K562 (cell line): ENCODE results near the gene RASIP1. TPM values are rescaled to one million over a fixed set of nuclear protein-coding genes. Genes with fewer than 3 reads are reported as not detected.
A peak's percentile ranks its signal among the peaks of the same experiment; 100 is the strongest.

Experiments
- ARID1B ChIP-seq: fragments of 450-650 bp; IDR thresholded peaks from 2 replicates; pipeline ENCODE4 v1.6.1; 2016; ENCODE audit warnings: antibody characterized with exemption, mild to moderate bottlenecking, inconsistent platforms
- ATF1 ChIP-seq, 2 experiments: fragments of 450-650 bp in 1 of 2; IDR thresholded peaks; 2 replicates each; pipeline ENCODE4 v1.6.1; 2016; ENCODE audit warnings: missing compliant biosample characterization in 1 of 2, missing genetic modification characterization in 1 of 2
- DLX4 ChIP-seq: fragments of 250-450 bp; sonication (Bioruptor Pico); IDR thresholded peaks from 2 replicates; pipeline ENCODE4 v1.6.1; 2021; ENCODE audit warnings: mild to moderate bottlenecking
- ELF1 ChIP-seq: fragments of 200-800 bp; sonication (Bioruptor generic); IDR thresholded peaks from 2 replicates; pipeline ENCODE4 v1.6.1; 2016; ENCODE audit warnings: missing genetic modification characterization, missing compliant biosample characterization
- FOS ChIP-seq: IDR thresholded peaks from 3 replicates; pipeline ENCODE4 v1.6.1; 2011; ENCODE audit not compliant: insufficient read length; ENCODE audit errors: extremely low read depth
- FOXA1 ChIP-seq: fragments of 450-650 bp; IDR thresholded peaks from 2 replicates; pipeline ENCODE4 v1.6.1; 2016; ENCODE audit warnings: mild to moderate bottlenecking, borderline replicate concordance
- FOXK1 ChIP-seq: sonication (generic); formaldehyde crosslinking; IDR thresholded peaks from 2 replicates; pipeline ENCODE4 v1.8.0; 2022; ENCODE audit warnings: missing genetic modification reagents, mild to moderate bottlenecking, borderline replicate concordance
- FOXM1 ChIP-seq, 2 experiments: fragments of 450-650 bp in 1 of 2; sonication (generic) in 1 of 2; formaldehyde crosslinking in 1 of 2; IDR thresholded peaks; 2 replicates each; pipeline versions ENCODE4 v1.6.1 to v1.9.0; 2017 to 2022; ENCODE audit warnings: low read depth in 2 of 2, mild to moderate bottlenecking in 2 of 2, missing genetic modification reagents in 1 of 2, moderate library complexity in 1 of 2
- GMEB1 ChIP-seq: fragments of 250-450 bp; sonication (Bioruptor Pico); IDR thresholded peaks from 2 replicates; pipeline ENCODE4 v1.4.0; 2020; ENCODE audit warnings: mild to moderate bottlenecking
- MCM5 ChIP-seq: fragments of 450-650 bp; IDR thresholded peaks from 2 replicates; pipeline ENCODE4 v1.6.1; 2016; ENCODE audit warnings: low read depth
- MTA1 ChIP-seq: fragments of 450-650 bp; IDR thresholded peaks from 2 replicates; pipeline ENCODE4 v1.6.1; 2017; ENCODE audit warnings: borderline replicate concordance
- PTTG1 ChIP-seq: fragments of 450-650 bp; IDR thresholded peaks from 2 replicates; pipeline ENCODE4 v1.6.1; 2016; ENCODE audit warnings: low read depth, mild to moderate bottlenecking, missing genetic modification characterization, missing compliant biosample characterization
- RAD51 ChIP-seq: fragments of 450-650 bp; IDR thresholded peaks from 2 replicates; pipeline ENCODE4 v1.7.1; 2016; ENCODE audit warnings: low read depth, mild to moderate bottlenecking, borderline replicate concordance
- USF1 ChIP-seq: sonication (generic); formaldehyde crosslinking; IDR thresholded peaks from 2 replicates; pipeline ENCODE4 v1.9.0; 2022; ENCODE audit warnings: mild to moderate bottlenecking, missing genetic modification reagents
- ZBTB33 ChIP-seq: sonication (generic); formaldehyde crosslinking; IDR thresholded peaks from 2 replicates; pipeline ENCODE4 v1.8.1; 2023; ENCODE audit warnings: mild to moderate bottlenecking, missing genetic modification reagents
- ZNF561 ChIP-seq: fragments of 450-650 bp; formaldehyde crosslinking; conservative IDR thresholded peaks from 2 replicates; pipeline ENCODE4 v1.4.0; 2020; ENCODE audit warnings: mild to moderate bottlenecking, moderate library complexity
- ZNF707 ChIP-seq: fragments of 250-450 bp; sonication (Bioruptor Pico); conservative IDR thresholded peaks from 2 replicates; pipeline ENCODE4 v1.8.0; 2022; ENCODE audit warnings: inconsistent platforms, mild to moderate bottlenecking, moderate library complexity
- ZNF780A ChIP-seq: fragments of 250-450 bp; sonication (Bioruptor Pico); IDR thresholded peaks from 2 replicates; pipeline ENCODE4 v1.5.0; 2021; ENCODE audit warnings: mild to moderate bottlenecking
- polyA plus RNA-seq, 8 experiments: library from polyadenylated mRNA; depleted of rRNA in 4 of 8; stranded (reverse) in 5 of 8; unstranded in 3 of 8; fragments of >200 nt; fragmentation: Nextera tagmentation in 2 of 8; fragmentation: Illumina TruSeq in 1 of 8; extraction: Ambion mirVana in 2 of 8; extraction: Trizol in 1 of 8; gene quantifications; 2 replicates each; pipeline versions ENCODE4 v1.2.1 to v1.2.3, GENCODE V29; 2011 to 2014; ENCODE audit warnings: inconsistent platforms in 1 of 8, missing spikeins in 1 of 8
- total RNA-seq, 7 experiments: library from RNA; depleted of rRNA in 6 of 7; stranded (reverse); fragments of >200 nt in 6 of 7; fragmentation: Illumina TruSeq in 2 of 7; extraction: Trizol in 2 of 7; gene quantifications; 2 replicates each; pipeline versions ENCODE4 v1.2.1 to v1.2.3, GENCODE V29; 2011 to 2021; ENCODE audit warnings: low replicate concordance in 1 of 7
- TF ChIP-seq, protein P1 (sequence below): IDR thresholded peaks from 2 replicates; pipeline ENCODE4 v1.6.1; 2011; ENCODE audit not compliant: insufficient read length; ENCODE audit errors: extremely low read depth

The RASIP1 gene
- total and polyA plus RNA-seq, 9 of the 15 experiments (the other 6 are each of a cell fraction or from before 2014, with no cell fraction given), result 0.20 to 4.7 (median 1.5) TPM

DNA sequence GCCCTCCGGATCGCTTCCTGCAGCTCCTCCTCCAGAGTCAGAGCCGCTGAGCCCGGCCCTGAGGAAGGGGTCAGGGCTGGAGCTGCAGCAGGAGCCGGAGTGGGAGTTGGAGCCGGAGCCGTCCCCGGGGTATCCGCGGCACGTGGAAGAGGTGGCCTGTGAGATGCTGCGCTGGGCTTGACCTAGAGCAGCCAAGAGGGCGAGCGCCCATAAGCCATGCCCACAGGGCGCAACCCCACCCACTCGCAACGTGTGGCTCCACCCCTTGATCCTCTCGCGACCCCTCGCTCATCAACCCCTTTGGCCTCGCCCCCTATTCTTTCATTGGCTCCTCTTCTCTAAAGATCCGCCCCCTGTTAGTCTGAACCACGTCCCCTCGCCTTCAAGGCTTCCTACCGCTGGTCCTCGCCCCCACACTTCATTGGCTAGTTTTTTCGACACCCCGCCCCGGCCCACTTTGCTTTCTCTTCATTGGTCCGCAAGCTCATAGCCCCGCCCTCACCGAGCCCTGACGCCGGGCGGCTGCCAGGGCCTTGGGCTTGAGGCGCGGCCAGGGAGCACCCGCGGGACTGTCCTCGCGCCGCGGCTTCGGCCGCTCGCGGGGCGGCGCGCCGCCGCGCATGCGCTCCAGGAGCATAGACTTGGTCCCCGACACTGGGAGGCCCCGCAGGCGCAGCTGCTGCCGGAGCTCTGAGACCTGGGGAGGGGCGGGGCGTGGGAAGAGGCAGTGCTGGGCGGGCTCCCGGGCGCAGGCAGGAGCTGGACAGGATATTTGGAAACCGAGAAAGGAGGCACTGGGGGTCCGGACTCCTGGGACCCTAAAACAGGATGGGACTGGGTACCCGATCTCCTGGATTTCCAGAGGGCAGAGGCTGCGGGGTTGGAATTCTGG is 26.3 kb downstream of the RASIP1 start (continued):
- TF ChIP-seq, protein P1, sequence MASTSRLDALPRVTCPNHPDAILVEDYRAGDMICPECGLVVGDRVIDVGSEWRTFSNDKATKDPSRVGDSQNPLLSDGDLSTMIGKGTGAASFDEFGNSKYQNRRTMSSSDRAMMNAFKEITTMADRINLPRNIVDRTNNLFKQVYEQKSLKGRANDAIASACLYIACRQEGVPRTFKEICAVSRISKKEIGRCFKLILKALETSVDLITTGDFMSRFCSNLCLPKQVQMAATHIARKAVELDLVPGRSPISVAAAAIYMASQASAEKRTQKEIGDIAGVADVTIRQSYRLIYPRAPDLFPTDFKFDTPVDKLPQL, result no peak
- TF ChIP-seq ELF1 (tag) (no peak), USF1 (no peak), ZNF707 (no peak), ARID1B (no peak), MCM5 (no peak), FOXA1 (no peak), ATF1 (CRISPR knock-in tag; IDR thresholded peaks at IDR 0.05) (no peak; the same call in 1 of the 2 replicates), ATF1 (tag; IDR thresholded peaks at IDR 0.05) (peak; percentile 83), MTA1 (peak; percentile 71), ZNF561 (CRISPR knock-in tag) (no peak), ZBTB33 (CRISPR knock-in tag) (no peak), ZNF780A (CRISPR knock-in tag) (no peak), FOS (peak; percentile 80), DLX4 (CRISPR knock-in tag) (no peak), GMEB1 (no peak), RAD51 (no peak), FOXM1 (IDR thresholded peaks at IDR 0.05; ENCODE audit: low read depth) (no peak), FOXM1 (CRISPR knock-in tag; IDR thresholded peaks at IDR 0.05; ENCODE audit: low read depth) (no peak), FOXK1 (no peak), PTTG1 (tag) (no peak)
